GM23248 (cell line): Measurements from ENCODE around the gene SYNDIG1L. TPM values are rescaled to one million over a fixed set of nuclear protein-coding genes. Genes with fewer than 3 reads are reported as not detected.

Experiments used
- DNase-seq: peaks from one replicate; pipeline ENCODE4 v3.0.0-alpha.2; 2015
- H2AFZ ChIP-seq: fragments of 200-600 bp; sonication (generic); 2 replicates; pipeline ENCODE4 v1.6.1; 2016; ENCODE audit warnings: antibody characterized with exemption
- H3F3A ChIP-seq: fragments of 200-600 bp; sonication (generic); 2 replicates; pipeline ENCODE4 v1.6.1; 2016; ENCODE audit warnings: mild to moderate bottlenecking, antibody characterized with exemption, mixed run types; ENCODE audit not compliant: insufficient read depth
- H3K27ac ChIP-seq: fragments of 200-600 bp; sonication (generic); 2 replicates; pipeline ENCODE4 v1.5.1; 2016; ENCODE audit warnings: mild to moderate bottlenecking
- H3K27me3 ChIP-seq: fragments of 200-600 bp; sonication (generic); replicated peaks from 2 replicates; pipeline ENCODE4 v1.6.1; 2016; ENCODE audit warnings: mild to moderate bottlenecking; ENCODE audit not compliant: insufficient read depth
- H3K36me3 ChIP-seq: fragments of 200-600 bp; sonication (generic); 2 replicates; pipeline ENCODE4 v1.6.1; 2016; ENCODE audit warnings: low read depth, mild to moderate bottlenecking
- H3K4me1 ChIP-seq: fragments of 200-600 bp; sonication (generic); 2 replicates; pipeline ENCODE4 v1.6.1; 2016; ENCODE audit warnings: mild to moderate bottlenecking; ENCODE audit not compliant: insufficient read depth
- H3K4me2 ChIP-seq: fragments of 200-600 bp; sonication (generic); one replicate; pipeline ENCODE4 v1.6.1; 2016; ENCODE audit warnings: mild to moderate bottlenecking; ENCODE audit not compliant: unreplicated experiment
- H3K4me3 ChIP-seq: fragments of 200-600 bp; sonication (generic); 2 replicates; pipeline ENCODE4 v1.5.1; 2016; ENCODE audit warnings: mild to moderate bottlenecking
- H3K79me2 ChIP-seq: fragments of 200-600 bp; sonication (generic); 2 replicates; pipeline ENCODE4 v1.6.1; 2016; ENCODE audit warnings: mild to moderate bottlenecking; ENCODE audit not compliant: insufficient read depth
- H3K9ac ChIP-seq: fragments of 200-600 bp; sonication (generic); 2 replicates; pipeline ENCODE4 v1.6.1; 2016; ENCODE audit warnings: mild to moderate bottlenecking
- H3K9me2 ChIP-seq: fragments of 200-600 bp; sonication (generic); 2 replicates; pipeline ENCODE4 v1.6.1; 2016; ENCODE audit warnings: mixed run types, mild to moderate bottlenecking, moderate library complexity; ENCODE audit not compliant: insufficient read depth
- H3K9me3 ChIP-seq: fragments of 200-600 bp; sonication (generic); one replicate; pipeline ENCODE4 v1.6.1; 2017; ENCODE audit warnings: low read depth
- H4K20me1 ChIP-seq: fragments of 200-600 bp; sonication (generic); 2 replicates; pipeline ENCODE4 v1.6.0; 2016; ENCODE audit not compliant: insufficient read depth
- EZH2 ChIP-seq: fragments of 200-600 bp; sonication (generic); IDR thresholded peaks from 2 replicates; pipeline ENCODE4 v1.6.1; 2018; ENCODE audit warnings: antibody characterized with exemption, mild to moderate bottlenecking; ENCODE audit not compliant: insufficient read depth, poor library complexity, severe bottlenecking
- EZH2phosphoT487 ChIP-seq: fragments of 200-600 bp; sonication (generic); IDR thresholded peaks from 2 replicates; pipeline ENCODE4 v1.6.1; 2018; ENCODE audit warnings: antibody characterized with exemption, moderate library complexity, mild to moderate bottlenecking, low read depth; ENCODE audit not compliant: insufficient read depth
- WGBS, 2 experiments: methylation state at CpG; one replicate each; pipeline ENCODE4 v1.1.6; 2015 to 2017; ENCODE audit warnings: low lambda C conversion rate in 2 of 2, low coverage in 1 of 2; ENCODE audit errors: missing lambda C conversion rate in 2 of 2; 5-methylcytosine and 5-hydroxymethylcytosine counted together
- in situ Hi-C: fragments of 300-500 bp; cut with MboI; formaldehyde crosslinking; loops from 2 replicates; pipeline ENCODE4 v1.15.0; 2020
- polyA plus RNA-seq: library from polyadenylated mRNA; unstranded; fragments of >200 nt; fragmentation: Nextera tagmentation; extraction: Ambion mirVana; gene quantifications from 2 replicates; pipeline ENCODE4 v1.2.1, GENCODE V29; 2016
- total RNA-seq: library from RNA; depleted of rRNA; stranded (reverse); fragments of >200 nt; shearing (Covaris generic); gene quantifications from 2 replicates; pipeline ENCODE4 v1.2.3, GENCODE V29; 2014

Gene SYNDIG1L
- total and polyA plus RNA-seq, 2 experiments from 2014 or later = not detected

- Histone ChIP-seq H3K4me2 (no peak overlapping the region), H3K4me1 (no peaks in the 10 kb centered on the region), H3K9ac (no peak overlapping the region), H3F3A (no peaks in the 10 kb centered on the region), H3K9me3 (no peaks in the 10 kb centered on the region), H3K27me3 (peaks cover 62% of the 10 kb centered on the region), H3K79me2 (no peaks in the 10 kb centered on the region), H3K27ac (no peak overlapping the region), H3K9me2 (no peaks in the 10 kb centered on the region), H2AFZ (no peak overlapping the region), H3K36me3 (no peaks in the 10 kb centered on the region), H3K4me3 (no peak overlapping the region), H4K20me1 (no peaks in the 10 kb centered on the region)
- TF ChIP-seq EZH2phosphoT487 = no peak
- TF ChIP-seq EZH2 = no peak
- DNase-seq = no peak
- in situ Hi-C loops = no loop called here
These were observed 16.7 kb upstream of the SYNDIG1L start for GRCh38 chr14:74442757-74443156.

- no peaks in the 10 kb centered on the region for H3K9me2 ChIP-seq
- H3F3A ChIP-seq = no peaks in the 10 kb centered on the region
- H3K4me2 ChIP-seq = no peak overlapping the region
- no peaks in the 10 kb centered on the region for H3K9me3 ChIP-seq
- H3K4me1 ChIP-seq = no peaks in the 10 kb centered on the region
- H3K27me3 ChIP-seq = peaks cover 58% of the 10 kb centered on the region
- no peaks in the 10 kb centered on the region for H4K20me1 ChIP-seq
- H3K9ac ChIP-seq = no peak overlapping the region
- no peak for DNase-seq
- H2AFZ ChIP-seq = no peak overlapping the region
- no peaks in the 10 kb centered on the region for H3K36me3 ChIP-seq
- no peak overlapping the region for H3K4me3 ChIP-seq
- WGBS, 2 experiments = 53 to 59% methylated on average over 3 of the region's 3 CpGs
- in situ Hi-C loops = no loop called here
- no peak overlapping the region for H3K27ac ChIP-seq
- no peaks in the 10 kb centered on the region for H3K79me2 ChIP-seq
- no peak for TF ChIP-seq EZH2phosphoT487
- TF ChIP-seq EZH2 = no peak
These were observed 15.1 kb upstream of the SYNDIG1L start for GRCh38 chr14:74441113-74441512.

- 75 to 80% methylated on average over 3 of the region's 3 CpGs for WGBS, 2 experiments
- Histone ChIP-seq H3F3A (no peaks in the 10 kb centered on the region), H2AFZ (no peak overlapping the region)
These were observed 12.4 kb upstream of the SYNDIG1L start for GRCh38 chr14:74438351-74438915.

GRCh38 chr14:74437496-74438053 lies 11.6 kb upstream of the SYNDIG1L start:
- no peak overlapping the region for H3K27ac ChIP-seq
- TF ChIP-seq EZH2phosphoT487 (no peak), EZH2 (no peak)
- no peak overlapping the region for H2AFZ ChIP-seq
- no peaks in the 10 kb centered on the region for H3K9me2 ChIP-seq
- no peaks in the 10 kb centered on the region for H3K9me3 ChIP-seq
- H3K4me3 ChIP-seq = no peak overlapping the region
- 31% methylated on average over 3 of the region's 3 CpGs for WGBS, 2 experiments
- in situ Hi-C loops = no loop called here
- H3K4me1 ChIP-seq = no peaks in the 10 kb centered on the region
- DNase-seq = peak; percentile 30
- no peak overlapping the region for H3K9ac ChIP-seq
- H3F3A ChIP-seq = no peaks in the 10 kb centered on the region
- peaks cover 48% of the 10 kb centered on the region for H3K27me3 ChIP-seq
- H3K36me3 ChIP-seq = no peaks in the 10 kb centered on the region
- H4K20me1 ChIP-seq = no peaks in the 10 kb centered on the region
- H3K4me2 ChIP-seq = no peak overlapping the region
- no peaks in the 10 kb centered on the region for H3K79me2 ChIP-seq

More at GRCh38 chr14:74438351-74438915, 12.4 kb upstream of the SYNDIG1L start:
- H3K27me3 ChIP-seq = peaks cover 51% of the 10 kb centered on the region
- TF ChIP-seq EZH2phosphoT487 (no peak), EZH2 (no peak)
- in situ Hi-C loops = no loop called here
- no peaks in the 10 kb centered on the region for H3K9me2 ChIP-seq
- H3K27ac ChIP-seq = no peak overlapping the region
- no peaks in the 10 kb centered on the region for H3K79me2 ChIP-seq
- H3K9ac ChIP-seq = no peak overlapping the region
- no peak overlapping the region for H3K4me2 ChIP-seq
- no peaks in the 10 kb centered on the region for H3K4me1 ChIP-seq
- no peaks in the 10 kb centered on the region for H3K36me3 ChIP-seq
- H3K4me3 ChIP-seq = no peak overlapping the region
- H4K20me1 ChIP-seq = no peaks in the 10 kb centered on the region
- no peak for DNase-seq
- H3K9me3 ChIP-seq = no peaks in the 10 kb centered on the region
